ENCODE results near the gene REV3L.
A peak's percentile ranks its signal among the peaks of the same experiment; 100 is the strongest.

Gene REV3L

GRCh38 chr6:111458670-111459232, 24.3 kb downstream of the REV3L start:
- no peak for TF ChIP-seq CTCF (IDR thresholded peaks at IDR 0.05; ENCODE audit: low read length, missing control alignments)
- DNase-seq (ENCODE audit: low read depth) = no peak
- no peak overlapping the region for H3K4me3 ChIP-seq (replicated peaks; ENCODE audit: low read depth, low read length)

- H3K4me3 ChIP-seq (replicated peaks; ENCODE audit: low read depth, low read length) = no peak overlapping the region
- TF ChIP-seq CTCF (IDR thresholded peaks at IDR 0.05; ENCODE audit: low read length, missing control alignments) = no peak
- DNase-seq (ENCODE audit: low read depth) = peak; percentile 36
These were observed 26.8 kb downstream of the REV3L start for GRCh38 chr6:111456208-111456607.

GRCh38 chr6:111450636-111451035, 32.4 kb downstream of the REV3L start:
- no peak for DNase-seq (ENCODE audit: low read depth)
- H3K4me3 ChIP-seq (replicated peaks; ENCODE audit: low read depth, low read length) = no peak overlapping the region
- TF ChIP-seq CTCF (IDR thresholded peaks at IDR 0.05; ENCODE audit: low read length, missing control alignments) = no peak

GRCh38 chr6:111450087-111450486, 32.9 kb downstream of the REV3L start:
- TF ChIP-seq CTCF (IDR thresholded peaks at IDR 0.05; ENCODE audit: low read length, missing control alignments) = no peak
- DNase-seq (ENCODE audit: low read depth) = no peak

GRCh38 chr6:111449129-111449528, 33.9 kb downstream of the REV3L start:
- TF ChIP-seq CTCF (IDR thresholded peaks at IDR 0.05; ENCODE audit: low read length, missing control alignments) = no peak
- DNase-seq (ENCODE audit: low read depth) = no peak
- H3K4me3 ChIP-seq (replicated peaks; ENCODE audit: low read depth, low read length) = no peak overlapping the region

More at GRCh38 chr6:111450087-111450486, 32.9 kb downstream of the REV3L start:
- no peak overlapping the region for H3K4me3 ChIP-seq (replicated peaks; ENCODE audit: low read depth, low read length)

- DNase-seq (ENCODE audit: low read depth) = no peak
These were observed 36.0 kb downstream of the REV3L start for GRCh38 chr6:111447051-111447450.

More at GRCh38 chr6:111447051-111447450, 36.0 kb downstream of the REV3L start:
- TF ChIP-seq CTCF (IDR thresholded peaks at IDR 0.05; ENCODE audit: low read length, missing control alignments) = no peak
- no peak overlapping the region for H3K4me3 ChIP-seq (replicated peaks; ENCODE audit: low read depth, low read length)

Data from fibroblast of pulmonary artery (primary cell).